Thyroid gland (tissue), 4 donors: ENCODE measurements around the gene TXNDC11.

ENCODE experiments used
- POLR2A ChIP-seq, 2 donors: fragments of 450-650 bp; IDR thresholded peaks; one replicate each; pipeline ENCODE4 v1.6.1; 2017; ENCODE audit warnings: antibody characterized with exemption in 2 of 2, mild to moderate bottlenecking in 2 of 2, moderate library complexity in 1 of 2
- TF ChIP-seq, protein P1 (sequence below), 6 experiments: fragments of 200-600 bp in 3 of 6; fragments of 450-650 bp in 3 of 6; sonication (generic) in 3 of 6; IDR thresholded peaks; one replicate each; pipeline ENCODE4 v1.5.1; 2016 to 2019; ENCODE audit warnings: antibody characterized with exemption in 6 of 6, mild to moderate bottlenecking in 2 of 6, inconsistent platforms in 1 of 6, moderate library complexity in 1 of 6

DNA sequence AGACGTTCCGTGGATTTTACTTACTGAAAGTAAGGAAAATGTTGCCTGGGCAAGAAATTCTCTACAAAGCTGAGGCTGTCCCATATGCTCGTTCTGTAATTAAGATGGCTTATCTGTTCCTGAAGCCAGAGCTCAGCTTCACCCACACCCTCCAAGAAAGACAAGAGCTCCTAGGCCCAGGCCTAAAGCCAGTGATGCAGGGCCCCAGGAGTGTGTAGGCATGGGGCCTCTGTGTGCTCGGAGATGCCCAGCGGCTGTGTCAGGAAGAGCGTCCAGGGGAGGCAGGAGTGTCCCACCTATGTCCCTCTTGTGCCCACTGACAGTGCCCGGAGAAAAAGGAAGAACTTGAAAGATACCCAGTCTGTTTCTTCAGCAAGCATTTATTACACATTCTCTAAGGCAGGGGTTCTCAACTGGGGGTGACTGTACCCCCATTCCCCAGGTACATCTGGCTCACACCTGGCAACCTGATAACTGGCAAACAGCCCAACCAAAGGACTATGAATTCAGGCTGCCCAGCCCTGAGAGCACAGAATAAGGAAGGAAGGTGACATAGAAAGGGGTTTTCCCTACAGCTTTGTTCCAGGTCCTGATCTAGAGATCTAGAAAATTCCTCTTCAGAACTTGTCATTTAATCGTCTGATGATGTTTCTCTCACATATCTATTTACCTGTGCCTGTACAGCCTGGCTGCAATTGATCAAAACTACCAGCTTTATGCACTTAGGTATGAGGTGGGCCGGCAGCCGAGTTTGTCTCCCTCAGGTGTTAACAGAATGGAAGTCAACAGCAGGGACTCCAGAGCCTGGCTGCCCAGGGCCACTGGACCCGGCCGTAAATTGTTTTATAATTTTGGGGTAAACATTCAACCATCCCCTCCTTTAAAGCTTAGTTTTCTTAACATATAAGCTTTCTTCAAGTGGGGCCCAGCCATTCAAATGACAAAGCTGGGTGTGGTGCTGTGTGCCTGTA, 62.4 kb downstream of the TXNDC11 start:
- TF ChIP-seq POLR2A (IDR thresholded peaks at IDR 0.05), result no peak
- TF ChIP-seq, protein P1, sequence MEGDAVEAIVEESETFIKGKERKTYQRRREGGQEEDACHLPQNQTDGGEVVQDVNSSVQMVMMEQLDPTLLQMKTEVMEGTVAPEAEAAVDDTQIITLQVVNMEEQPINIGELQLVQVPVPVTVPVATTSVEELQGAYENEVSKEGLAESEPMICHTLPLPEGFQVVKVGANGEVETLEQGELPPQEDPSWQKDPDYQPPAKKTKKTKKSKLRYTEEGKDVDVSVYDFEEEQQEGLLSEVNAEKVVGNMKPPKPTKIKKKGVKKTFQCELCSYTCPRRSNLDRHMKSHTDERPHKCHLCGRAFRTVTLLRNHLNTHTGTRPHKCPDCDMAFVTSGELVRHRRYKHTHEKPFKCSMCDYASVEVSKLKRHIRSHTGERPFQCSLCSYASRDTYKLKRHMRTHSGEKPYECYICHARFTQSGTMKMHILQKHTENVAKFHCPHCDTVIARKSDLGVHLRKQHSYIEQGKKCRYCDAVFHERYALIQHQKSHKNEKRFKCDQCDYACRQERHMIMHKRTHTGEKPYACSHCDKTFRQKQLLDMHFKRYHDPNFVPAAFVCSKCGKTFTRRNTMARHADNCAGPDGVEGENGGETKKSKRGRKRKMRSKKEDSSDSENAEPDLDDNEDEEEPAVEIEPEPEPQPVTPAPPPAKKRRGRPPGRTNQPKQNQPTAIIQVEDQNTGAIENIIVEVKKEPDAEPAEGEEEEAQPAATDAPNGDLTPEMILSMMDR (IDR thresholded peaks at IDR 0.05), result no peak
